HEK293 (cell line): Measurements from ENCODE around the gene HIPK4.

ENCODE experiments used
- FEZF1 ChIP-seq: fragments of 450-650 bp; formaldehyde crosslinking; IDR thresholded peaks from 2 replicates; pipeline ENCODE4 v1.5.1; 2016; ENCODE audit warnings: missing biosample characterization, missing genetic modification characterization
- HOXD13 ChIP-seq: sonication (generic); formaldehyde crosslinking; IDR thresholded peaks from 2 replicates; pipeline ENCODE4 v1.8.0; 2022; ENCODE audit warnings: missing genetic modification reagents, borderline replicate concordance
- KLF16 ChIP-seq: fragments of 450-650 bp; formaldehyde crosslinking; IDR thresholded peaks from 2 replicates; pipeline ENCODE4 v1.5.1; 2017; ENCODE audit warnings: missing biosample characterization, missing genetic modification characterization
- MEIS1 ChIP-seq: sonication (generic); formaldehyde crosslinking; IDR thresholded peaks from 2 replicates; pipeline ENCODE4 v1.8.1; 2022; ENCODE audit warnings: missing genetic modification reagents, mild to moderate bottlenecking, borderline replicate concordance
- PATZ1 ChIP-seq: fragments of 450-650 bp; formaldehyde crosslinking; IDR thresholded peaks from 2 replicates; pipeline ENCODE4 v1.5.1; 2016; ENCODE audit warnings: missing biosample characterization, missing genetic modification characterization
- SP3 ChIP-seq: fragments of 450-650 bp; formaldehyde crosslinking; IDR thresholded peaks from 2 replicates; pipeline ENCODE4 v1.5.1; 2016; ENCODE audit warnings: missing biosample characterization, missing genetic modification characterization
- TRIM28 ChIP-seq: IDR thresholded peaks from 2 replicates; pipeline ENCODE4 v1.6.1; 2011; ENCODE audit warnings: low read length, control low read depth, borderline replicate concordance
- ZBTB44 ChIP-seq: fragments of 450-650 bp; IDR thresholded peaks from 2 replicates; pipeline ENCODE4 v1.5.1; 2018; ENCODE audit warnings: missing biosample characterization, mild to moderate bottlenecking, missing genetic modification characterization
- ZNF157 ChIP-seq: fragments of 450-650 bp; formaldehyde crosslinking; IDR thresholded peaks from 2 replicates; pipeline ENCODE4 v1.5.1; 2016; ENCODE audit warnings: missing biosample characterization, missing genetic modification characterization
- ZNF16 ChIP-seq: fragments of 450-650 bp; formaldehyde crosslinking; IDR thresholded peaks from 2 replicates; pipeline ENCODE4 v1.5.1; 2016; ENCODE audit warnings: low read depth, missing biosample characterization, missing genetic modification characterization
- ZNF223 ChIP-seq: fragments of 450-650 bp; formaldehyde crosslinking; IDR thresholded peaks from 2 replicates; pipeline ENCODE4 v1.5.1; 2016; ENCODE audit warnings: missing biosample characterization, missing genetic modification characterization
- ZNF24 ChIP-seq: fragments of 450-650 bp; formaldehyde crosslinking; IDR thresholded peaks from 2 replicates; pipeline ENCODE4 v1.5.1; 2016; ENCODE audit warnings: missing biosample characterization, missing genetic modification characterization
- ZNF248 ChIP-seq: fragments of 450-650 bp; formaldehyde crosslinking; IDR thresholded peaks from 2 replicates; pipeline ENCODE4 v1.5.1; 2017; ENCODE audit warnings: missing biosample characterization, missing genetic modification characterization
- ZNF280C ChIP-seq: fragments of 450-650 bp; formaldehyde crosslinking; IDR thresholded peaks from 2 replicates; pipeline ENCODE4 v1.5.1; 2016; ENCODE audit warnings: missing biosample characterization, missing genetic modification characterization
- ZNF449 ChIP-seq: fragments of 450-650 bp; formaldehyde crosslinking; IDR thresholded peaks from 2 replicates; pipeline ENCODE4 v1.5.1; 2017; ENCODE audit warnings: missing biosample characterization, mild to moderate bottlenecking, missing genetic modification characterization, moderate library complexity
- ZNF510 ChIP-seq: fragments of 450-650 bp; formaldehyde crosslinking; IDR thresholded peaks from 2 replicates; pipeline ENCODE4 v1.5.1; 2018; ENCODE audit warnings: mild to moderate bottlenecking, missing genetic modification characterization, missing biosample characterization; ENCODE audit not compliant: insufficient replicate concordance
- ZNF548 ChIP-seq: fragments of 450-650 bp; formaldehyde crosslinking; IDR thresholded peaks from 2 replicates; pipeline ENCODE4 v1.5.1; 2016; ENCODE audit warnings: missing biosample characterization, missing genetic modification characterization
- ZNF560 ChIP-seq: fragments of 450-650 bp; formaldehyde crosslinking; IDR thresholded peaks from 2 replicates; pipeline ENCODE4 v1.5.1; 2017; ENCODE audit warnings: missing biosample characterization, missing genetic modification characterization, borderline replicate concordance
- ZNF623 ChIP-seq: fragments of 450-650 bp; formaldehyde crosslinking; IDR thresholded peaks from 2 replicates; pipeline ENCODE4 v1.5.1; 2016; ENCODE audit warnings: missing biosample characterization, missing genetic modification characterization
- ZNF664 ChIP-seq: fragments of 450-650 bp; formaldehyde crosslinking; IDR thresholded peaks from 2 replicates; pipeline ENCODE4 v1.5.1; 2016; ENCODE audit warnings: missing biosample characterization, missing genetic modification characterization
- ZNF76 ChIP-seq: fragments of 450-650 bp; formaldehyde crosslinking; IDR thresholded peaks from 2 replicates; pipeline ENCODE4; 2016; ENCODE audit warnings: low read depth, missing biosample characterization, missing genetic modification characterization, borderline replicate concordance
- ZSCAN16 ChIP-seq: fragments of 450-650 bp; formaldehyde crosslinking; IDR thresholded peaks from 2 replicates; pipeline ENCODE4 v1.5.1; 2016; ENCODE audit warnings: missing biosample characterization, missing genetic modification characterization
- TF ChIP-seq, protein P1 (sequence below): fragments of 450-650 bp; formaldehyde crosslinking; IDR thresholded peaks from 2 replicates; pipeline ENCODE4 v1.5.1; 2016; ENCODE audit warnings: missing biosample characterization, missing genetic modification characterization
- TF ChIP-seq, protein P2 (sequence below): IDR thresholded peaks from 2 replicates; pipeline ENCODE4 v1.6.1; 2011; ENCODE audit warnings: mild to moderate bottlenecking, low read depth, low read length, borderline replicate concordance
- TF ChIP-seq, protein P3 (sequence below): sonication (generic); formaldehyde crosslinking; IDR thresholded peaks from 2 replicates; pipeline ENCODE4 v1.8.1; 2022; ENCODE audit warnings: mild to moderate bottlenecking, moderate library complexity, missing genetic modification reagents
- TF ChIP-seq, protein P4 (sequence below): fragments of 450-650 bp; formaldehyde crosslinking; IDR thresholded peaks from 2 replicates; pipeline ENCODE4 v1.5.1; 2016; ENCODE audit warnings: missing biosample characterization, missing genetic modification characterization

HIPK4 gene

GRCh38 chr19:40365613-40366401 is 24.2 kb downstream of the HIPK4 start (continued):
- TF ChIP-seq, protein P1, sequence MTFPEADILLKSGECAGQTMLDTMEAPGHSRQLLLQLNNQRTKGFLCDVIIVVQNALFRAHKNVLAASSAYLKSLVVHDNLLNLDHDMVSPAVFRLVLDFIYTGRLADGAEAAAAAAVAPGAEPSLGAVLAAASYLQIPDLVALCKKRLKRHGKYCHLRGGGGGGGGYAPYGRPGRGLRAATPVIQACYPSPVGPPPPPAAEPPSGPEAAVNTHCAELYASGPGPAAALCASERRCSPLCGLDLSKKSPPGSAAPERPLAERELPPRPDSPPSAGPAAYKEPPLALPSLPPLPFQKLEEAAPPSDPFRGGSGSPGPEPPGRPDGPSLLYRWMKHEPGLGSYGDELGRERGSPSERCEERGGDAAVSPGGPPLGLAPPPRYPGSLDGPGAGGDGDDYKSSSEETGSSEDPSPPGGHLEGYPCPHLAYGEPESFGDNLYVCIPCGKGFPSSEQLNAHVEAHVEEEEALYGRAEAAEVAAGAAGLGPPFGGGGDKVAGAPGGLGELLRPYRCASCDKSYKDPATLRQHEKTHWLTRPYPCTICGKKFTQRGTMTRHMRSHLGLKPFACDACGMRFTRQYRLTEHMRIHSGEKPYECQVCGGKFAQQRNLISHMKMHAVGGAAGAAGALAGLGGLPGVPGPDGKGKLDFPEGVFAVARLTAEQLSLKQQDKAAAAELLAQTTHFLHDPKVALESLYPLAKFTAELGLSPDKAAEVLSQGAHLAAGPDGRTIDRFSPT (tag by site-specific recombination): peak; percentile 43; the same call in 1 of the 2 replicates
- TF ChIP-seq ZNF664 (tag by site-specific recombination): no peak
- no peak for TF ChIP-seq ZNF623 (tag by site-specific recombination)
- no peak for TF ChIP-seq MEIS1 (CRISPR knock-in tag)
- no peak for TF ChIP-seq ZBTB44 (tag by site-specific recombination)
- TF ChIP-seq SP3 (tag by site-specific recombination): peak; percentile 82
- no peak for TF ChIP-seq ZSCAN16
- TF ChIP-seq ZNF24: no peak
- TF ChIP-seq ZNF223 (tag by site-specific recombination): no peak
- TF ChIP-seq HOXD13 (CRISPR knock-in tag): no peak
- TF ChIP-seq FEZF1 (tag by site-specific recombination): no peak
- no peak for TF ChIP-seq ZNF248
- TF ChIP-seq ZNF16 (tag by site-specific recombination): no peak
- TF ChIP-seq ZNF449: no peak; the same call in 1 of the 2 replicates
- TF ChIP-seq ZNF76 (tag by site-specific recombination): no peak
- no peak for TF ChIP-seq ZNF548 (tag by site-specific recombination)
- no peak for TF ChIP-seq ZNF157 (tag by site-specific recombination)
- no peak for TF ChIP-seq ZNF280C (tag by site-specific recombination)
- TF ChIP-seq ZNF560: no peak
- no peak for TF ChIP-seq TRIM28
- no peak for TF ChIP-seq KLF16 (tag by site-specific recombination)
- peak; percentile 73 for TF ChIP-seq PATZ1 (tag by site-specific recombination)
- TF ChIP-seq, protein P2, sequence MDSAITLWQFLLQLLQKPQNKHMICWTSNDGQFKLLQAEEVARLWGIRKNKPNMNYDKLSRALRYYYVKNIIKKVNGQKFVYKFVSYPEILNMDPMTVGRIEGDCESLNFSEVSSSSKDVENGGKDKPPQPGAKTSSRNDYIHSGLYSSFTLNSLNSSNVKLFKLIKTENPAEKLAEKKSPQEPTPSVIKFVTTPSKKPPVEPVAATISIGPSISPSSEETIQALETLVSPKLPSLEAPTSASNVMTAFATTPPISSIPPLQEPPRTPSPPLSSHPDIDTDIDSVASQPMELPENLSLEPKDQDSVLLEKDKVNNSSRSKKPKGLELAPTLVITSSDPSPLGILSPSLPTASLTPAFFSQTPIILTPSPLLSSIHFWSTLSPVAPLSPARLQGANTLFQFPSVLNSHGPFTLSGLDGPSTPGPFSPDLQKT: no peak
- TF ChIP-seq, protein P3, sequence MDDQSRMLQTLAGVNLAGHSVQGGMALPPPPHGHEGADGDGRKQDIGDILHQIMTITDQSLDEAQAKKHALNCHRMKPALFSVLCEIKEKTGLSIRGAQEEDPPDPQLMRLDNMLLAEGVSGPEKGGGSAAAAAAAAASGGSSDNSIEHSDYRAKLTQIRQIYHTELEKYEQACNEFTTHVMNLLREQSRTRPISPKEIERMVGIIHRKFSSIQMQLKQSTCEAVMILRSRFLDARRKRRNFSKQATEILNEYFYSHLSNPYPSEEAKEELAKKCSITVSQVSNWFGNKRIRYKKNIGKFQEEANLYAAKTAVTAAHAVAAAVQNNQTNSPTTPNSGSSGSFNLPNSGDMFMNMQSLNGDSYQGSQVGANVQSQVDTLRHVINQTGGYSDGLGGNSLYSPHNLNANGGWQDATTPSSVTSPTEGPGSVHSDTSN: no peak
- TF ChIP-seq, protein P4, sequence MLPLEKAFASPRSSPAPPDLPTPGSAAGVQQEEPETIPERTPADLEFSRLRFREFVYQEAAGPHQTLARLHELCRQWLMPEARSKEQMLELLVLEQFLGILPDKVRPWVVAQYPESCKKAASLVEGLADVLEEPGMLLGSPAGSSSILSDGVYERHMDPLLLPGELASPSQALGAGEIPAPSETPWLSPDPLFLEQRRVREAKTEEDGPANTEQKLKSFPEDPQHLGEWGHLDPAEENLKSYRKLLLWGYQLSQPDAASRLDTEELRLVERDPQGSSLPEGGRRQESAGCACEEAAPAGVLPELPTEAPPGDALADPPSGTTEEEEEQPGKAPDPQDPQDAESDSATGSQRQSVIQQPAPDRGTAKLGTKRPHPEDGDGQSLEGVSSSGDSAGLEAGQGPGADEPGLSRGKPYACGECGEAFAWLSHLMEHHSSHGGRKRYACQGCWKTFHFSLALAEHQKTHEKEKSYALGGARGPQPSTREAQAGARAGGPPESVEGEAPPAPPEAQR (tag by site-specific recombination): no peak
- no peak for TF ChIP-seq ZNF510
